ENCODE measurements around the gene JAK3.

DNA sequence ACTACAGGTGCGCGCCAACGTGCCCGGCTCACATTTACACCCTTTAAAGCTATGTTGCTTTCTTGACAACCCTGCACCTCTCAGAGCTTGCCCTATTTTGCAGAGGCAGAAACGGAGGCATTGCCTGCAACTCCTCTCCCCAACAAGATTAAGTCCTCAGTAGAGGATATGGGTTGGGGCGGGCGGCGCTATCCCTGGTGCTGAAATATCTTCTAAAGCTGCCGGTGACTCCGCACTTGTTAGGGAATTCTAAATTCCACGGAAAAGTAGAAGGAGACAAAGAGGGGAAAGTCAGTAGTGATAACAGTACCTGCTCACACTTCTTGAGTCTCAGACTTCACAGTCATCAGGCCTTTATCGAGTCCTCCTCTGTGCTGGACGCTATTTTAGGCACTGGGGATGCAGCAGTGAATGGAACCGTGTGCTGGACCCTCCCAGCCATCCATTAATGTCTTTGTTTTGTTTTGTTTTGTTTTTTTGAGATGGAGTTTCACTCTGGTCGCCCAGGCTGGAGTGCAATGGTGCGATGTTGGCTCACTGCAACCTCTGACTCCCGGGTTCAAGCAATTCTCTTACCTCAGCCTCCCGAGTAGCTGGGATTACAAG, 41.9 kb upstream of the JAK3 start:
- TF ChIP-seq POLR2A (IDR thresholded peaks at IDR 0.05; ENCODE audit: low read depth, low read length) (no peak), POLR2AphosphoS5 (IDR thresholded peaks at IDR 0.05; ENCODE audit: low read depth, low read length) (no peak), PAX5 (IDR thresholded peaks at IDR 0.05; ENCODE audit: insufficient read depth, low read length, severe bottlenecking) (no peak), POU2F2 (IDR thresholded peaks at IDR 0.05; ENCODE audit: low read depth, low read length) (no peak), TAF1 (IDR thresholded peaks at IDR 0.05; ENCODE audit: low read depth, low read length) (no peak)

Measured in GM12891 (cell line).